Measurements from ENCODE around the gene KIF25.

Gene KIF25

GRCh38 chr6:168054765-168055560, 57.5 kb downstream of the KIF25 start:
- TF ChIP-seq FOXP2 (optimal IDR thresholded peaks at IDR 0.05; ENCODE audit: borderline replicate concordance, extremely low read depth, extremely low read length, insufficient read depth) (no peak), SIN3A (IDR thresholded peaks at IDR 0.05; ENCODE audit: borderline replicate concordance, insufficient read depth, low read length) (no peak), TAF1 (IDR thresholded peaks at IDR 0.05; ENCODE audit: borderline replicate concordance, insufficient read depth, low read length) (no peak), REST (IDR thresholded peaks at IDR 0.05; ENCODE audit: insufficient read depth in 1 of 2, low read depth in 2 of 2, low read length in 2 of 2) (no peak), POLR2AphosphoS5 (IDR thresholded peaks at IDR 0.05; ENCODE audit: low read depth, low read length) (no peak)

- no peak for TF ChIP-seq SIN3A (IDR thresholded peaks at IDR 0.05; ENCODE audit: borderline replicate concordance, insufficient read depth, low read length)
- TF ChIP-seq POLR2AphosphoS5 (IDR thresholded peaks at IDR 0.05; ENCODE audit: low read depth, low read length) = no peak
- no peak for TF ChIP-seq REST (IDR thresholded peaks at IDR 0.05; ENCODE audit: insufficient read depth in 1 of 2, low read depth in 2 of 2, low read length in 2 of 2)
- TF ChIP-seq FOXP2 (optimal IDR thresholded peaks at IDR 0.05; ENCODE audit: borderline replicate concordance, extremely low read depth, extremely low read length, insufficient read depth) = no peak
- no peak for TF ChIP-seq TAF1 (IDR thresholded peaks at IDR 0.05; ENCODE audit: borderline replicate concordance, insufficient read depth, low read length)
These were observed 58.4 kb downstream of the KIF25 start for GRCh38 chr6:168055696-168056489.

- TF ChIP-seq TAF1 (IDR thresholded peaks at IDR 0.05; ENCODE audit: borderline replicate concordance, insufficient read depth, low read length) (no peak), POLR2AphosphoS5 (IDR thresholded peaks at IDR 0.05; ENCODE audit: low read depth, low read length) (no peak), REST (IDR thresholded peaks at IDR 0.05; ENCODE audit: insufficient read depth in 1 of 2, low read depth in 2 of 2, low read length in 2 of 2) (no peak), SIN3A (IDR thresholded peaks at IDR 0.05; ENCODE audit: borderline replicate concordance, insufficient read depth, low read length) (no peak), FOXP2 (optimal IDR thresholded peaks at IDR 0.05; ENCODE audit: borderline replicate concordance, extremely low read depth, extremely low read length, insufficient read depth) (no peak)
These were observed 59.5 kb downstream of the KIF25 start for GRCh38 chr6:168056892-168057527.

GRCh38 chr6:168057836-168058235, 60.4 kb downstream of the KIF25 start:
- TF ChIP-seq TAF1 (IDR thresholded peaks at IDR 0.05; ENCODE audit: borderline replicate concordance, insufficient read depth, low read length) (no peak), REST (IDR thresholded peaks at IDR 0.05; ENCODE audit: insufficient read depth in 1 of 2, low read depth in 2 of 2, low read length in 2 of 2) (no peak), POLR2AphosphoS5 (IDR thresholded peaks at IDR 0.05; ENCODE audit: low read depth, low read length) (no peak), FOXP2 (optimal IDR thresholded peaks at IDR 0.05; ENCODE audit: borderline replicate concordance, extremely low read depth, extremely low read length, insufficient read depth) (no peak), SIN3A (IDR thresholded peaks at IDR 0.05; ENCODE audit: borderline replicate concordance, insufficient read depth, low read length) (no peak)

Measured in PFSK-1 (cell line).